ENCODE results near the gene AKAP10. TPM values are rescaled to one million over a fixed set of nuclear protein-coding genes. Genes with fewer than 3 reads are reported as not detected.

The AKAP10 gene
- total and polyA plus RNA-seq, 2 of the 8 experiments (the other 6 are each of a cell fraction or from before 2014, with no cell fraction given), result 13.3 to 27.0 TPM

DNA sequence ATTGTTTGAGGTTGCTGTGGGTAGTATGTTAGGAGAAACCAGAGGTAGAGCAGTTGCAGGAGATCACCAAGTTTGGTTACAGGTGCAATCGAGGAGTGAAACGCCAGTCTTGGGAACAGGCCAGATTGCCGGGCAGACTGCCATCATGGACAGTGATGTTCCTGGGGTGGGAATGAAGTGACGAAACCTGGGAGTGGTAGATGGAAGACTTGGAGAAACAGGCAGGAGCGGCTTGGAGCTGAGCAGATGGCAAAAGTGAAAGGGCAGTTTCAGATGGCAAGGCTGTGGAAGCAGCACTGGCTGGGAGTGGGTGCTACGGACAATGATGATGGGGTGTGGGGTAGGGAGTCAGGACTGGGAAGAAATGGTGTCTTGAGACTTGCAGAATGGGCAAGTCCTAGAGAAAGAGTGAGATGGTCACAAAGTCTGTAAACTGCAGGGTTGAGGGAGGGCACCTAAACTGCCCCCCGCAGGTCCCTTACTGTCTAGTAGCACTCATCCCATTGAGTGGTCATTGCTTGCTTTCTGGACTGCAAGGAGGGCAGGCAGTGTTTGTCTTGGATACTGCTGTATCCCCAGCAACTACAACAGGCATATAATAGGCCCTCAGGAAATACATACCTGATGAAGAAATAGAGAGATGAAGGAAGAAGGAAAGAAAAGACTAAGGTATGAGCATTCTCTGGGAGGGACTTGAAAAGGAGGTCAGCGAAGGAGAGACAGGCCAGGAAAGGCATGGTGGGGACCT is 80.4 kb downstream of the AKAP10 start:
- H2BK120ac ChIP-seq (replicated peaks; ENCODE audit: low read depth, low read length), result no peak overlapping the region
- ChIA-PET CTCF (ENCODE audit: partially characterized antibody) (no interaction called here), POLR2A (ENCODE audit: partially characterized antibody) (interaction anchor here (0.6 kb wide), 1 partner anchor 34 kb away, joined by 3 read pairs; no protein-coding TSS in a partner anchor)
- no peak overlapping the region for H2AFZ ChIP-seq (ENCODE audit: low read length)
- H2BK5ac ChIP-seq (ENCODE audit: low read depth, low read length), result no peak overlapping the region
- H4K5ac ChIP-seq (ENCODE audit: insufficient read length, low read depth, low read length), result no peak overlapping the region
- no peak overlapping the region for H3K4me3 ChIP-seq (ENCODE audit: extremely low read depth in 1 of 4, insufficient read depth in 2 of 4, low read depth in 3 of 4, low read length in 4 of 4)
- no peak overlapping the region for H2AK5ac ChIP-seq (ENCODE audit: low read depth, low read length)
- 94% methylated on average over 8 of the region's 8 CpGs; no CpG with 5 or more reads in 1 of the 2 experiments for WGBS, 2 experiments (ENCODE audit: extremely low coverage in 1 of 2, insufficient coverage in 1 of 2, insufficient read length in 1 of 2, insufficient replicate concordance in 2 of 2, low coverage in 1 of 2, low lambda C conversion rate in 2 of 2, missing lambda C conversion rate in 1 of 2)
- no peak overlapping the region for H3K4ac ChIP-seq (replicated peaks; ENCODE audit: insufficient read length, low read depth, low read length)
- no peak overlapping the region for H3K18ac ChIP-seq (ENCODE audit: extremely low read depth, low read length)
- H3K27me3 ChIP-seq (replicated peaks in 1 of 4; ENCODE audit: control insufficient read depth in 3 of 4, extremely low read depth in 1 of 4, insufficient read depth in 3 of 4, low read length in 3 of 4), result no peaks in the 10 kb centered on the region
- FAIRE-seq, result no peak
- no peak overlapping the region for H3K56ac ChIP-seq (replicated peaks; ENCODE audit: insufficient read length, low read depth, low read length)
- no peaks in the 10 kb centered on the region for H3K79me1 ChIP-seq (ENCODE audit: low read depth, low read length)
- no peaks in the 10 kb centered on the region for H3K79me2 ChIP-seq (ENCODE audit: control insufficient read depth in 1 of 2, insufficient read depth in 2 of 2, low read length in 2 of 2)
- no peak overlapping the region for H4K8ac ChIP-seq (ENCODE audit: extremely low read depth, insufficient read depth, low read length)
- H4K91ac ChIP-seq (replicated peaks; ENCODE audit: insufficient read length, low read length), result no peak overlapping the region
- H3K4me2 ChIP-seq (ENCODE audit: insufficient read depth in 1 of 2, low read depth in 2 of 2, low read length in 2 of 2), result no peak overlapping the region
- no peak overlapping the region for H3K9ac ChIP-seq (replicated peaks in 1 of 4; ENCODE audit: extremely low read depth in 1 of 4, low read depth in 3 of 4, low read length in 3 of 4)
- H3K23me2 ChIP-seq (ENCODE audit: low read depth, low read length), result no peaks in the 10 kb centered on the region
- no peaks in the 10 kb centered on the region for H3K9me3 ChIP-seq (ENCODE audit: insufficient read depth in 2 of 2, low read depth in 1 of 2, low read length in 1 of 2)
- no peak overlapping the region for H3K27ac ChIP-seq (ENCODE audit: low read depth, low read length)
- no peaks in the 10 kb centered on the region for H4K20me1 ChIP-seq (replicated peaks in 1 of 2; ENCODE audit: control insufficient read depth in 1 of 2, insufficient read depth in 2 of 2, low read length in 2 of 2)
- no peak overlapping the region for H3K23ac ChIP-seq (ENCODE audit: insufficient read length)
- no peak overlapping the region for H2BK20ac ChIP-seq (ENCODE audit: low read length)
- no peak for DNase-seq (ENCODE audit: low read depth in 1 of 2, low spot score in 2 of 2)
- H3K14ac ChIP-seq (ENCODE audit: insufficient read length), result no peak overlapping the region
- H3K4me1 ChIP-seq (replicated peaks in 1 of 4; ENCODE audit: control insufficient read depth in 3 of 4, insufficient read depth in 4 of 4, low read length in 3 of 4), result no peaks in the 10 kb centered on the region; a peak in 1 of 7 replicates
- H3K36me3 ChIP-seq (ENCODE audit: control insufficient read depth in 2 of 4, insufficient read depth in 4 of 4, low read length in 3 of 4), result peaks cover 0 to 3% (median 1%) of the 10 kb centered on the region in 4 experiments; a peak in 1 of 8 replicates
- peak overlapping the region; percentile 19; the same call in 1 of the 2 replicates for H2BK12ac ChIP-seq (ENCODE audit: low read depth, low read length)
- H2BK15ac ChIP-seq (ENCODE audit: low read length), result no peak overlapping the region
- TF ChIP-seq SP4 (IDR thresholded peaks at IDR 0.05; ENCODE audit: low read length), result no peak
- no peak for TF ChIP-seq CBX5 (IDR thresholded peaks at IDR 0.05; ENCODE audit: low read depth, low read length)
- TF ChIP-seq RAD21 (IDR thresholded peaks at IDR 0.05 in 1 of 2, conservative IDR thresholded peaks at IDR 0.05 in 1 of 2; ENCODE audit: low read depth in 2 of 2, low read length in 2 of 2), result no peak
- TF ChIP-seq KDM4A (IDR thresholded peaks at IDR 0.05; ENCODE audit: low read depth, low read length, severe bottlenecking), result no peak
- no peak for TF ChIP-seq SP2 (IDR thresholded peaks at IDR 0.05; ENCODE audit: low read length)
- TF ChIP-seq, protein P1, sequence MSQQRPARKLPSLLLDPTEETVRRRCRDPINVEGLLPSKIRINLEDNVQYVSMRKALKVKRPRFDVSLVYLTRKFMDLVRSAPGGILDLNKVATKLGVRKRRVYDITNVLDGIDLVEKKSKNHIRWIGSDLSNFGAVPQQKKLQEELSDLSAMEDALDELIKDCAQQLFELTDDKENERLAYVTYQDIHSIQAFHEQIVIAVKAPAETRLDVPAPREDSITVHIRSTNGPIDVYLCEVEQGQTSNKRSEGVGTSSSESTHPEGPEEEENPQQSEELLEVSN (IDR thresholded peaks at IDR 0.05), result no peak
- no peak for TF ChIP-seq HDAC6 (IDR thresholded peaks at IDR 0.05; ENCODE audit: low read depth, low read length)
- no peak for TF ChIP-seq RXRA (IDR thresholded peaks at IDR 0.05; ENCODE audit: insufficient read depth, low read depth, low read length)
- no peak for TF ChIP-seq TAF1 (IDR thresholded peaks at IDR 0.05; ENCODE audit: low read depth, low read length)
- no peak for TF ChIP-seq TCF12 (IDR thresholded peaks at IDR 0.05; ENCODE audit: low read depth, low read length)
- TF ChIP-seq POLR2AphosphoS5 (IDR thresholded peaks at IDR 0.05; ENCODE audit: low read depth, low read length), result no peak
- TF ChIP-seq GABPA (IDR thresholded peaks at IDR 0.05; ENCODE audit: borderline replicate concordance, insufficient read depth, low read length), result no peak

Data from H1 (cell line).